Measurements from ENCODE around the gene CIDEB. TPM values are rescaled to one million over a fixed set of nuclear protein-coding genes. Genes with fewer than 3 reads are reported as not detected.

The CIDEB gene
- total and polyA plus RNA-seq, 2 of the 13 experiments (the other 11 are each of a cell fraction or from before 2014, with no cell fraction given) = 35.8 to 110 TPM

GRCh38 chr14:24332268-24332993 lies 24.7 kb upstream of the CIDEB start (continued):
- TF ChIP-seq, protein P1, sequence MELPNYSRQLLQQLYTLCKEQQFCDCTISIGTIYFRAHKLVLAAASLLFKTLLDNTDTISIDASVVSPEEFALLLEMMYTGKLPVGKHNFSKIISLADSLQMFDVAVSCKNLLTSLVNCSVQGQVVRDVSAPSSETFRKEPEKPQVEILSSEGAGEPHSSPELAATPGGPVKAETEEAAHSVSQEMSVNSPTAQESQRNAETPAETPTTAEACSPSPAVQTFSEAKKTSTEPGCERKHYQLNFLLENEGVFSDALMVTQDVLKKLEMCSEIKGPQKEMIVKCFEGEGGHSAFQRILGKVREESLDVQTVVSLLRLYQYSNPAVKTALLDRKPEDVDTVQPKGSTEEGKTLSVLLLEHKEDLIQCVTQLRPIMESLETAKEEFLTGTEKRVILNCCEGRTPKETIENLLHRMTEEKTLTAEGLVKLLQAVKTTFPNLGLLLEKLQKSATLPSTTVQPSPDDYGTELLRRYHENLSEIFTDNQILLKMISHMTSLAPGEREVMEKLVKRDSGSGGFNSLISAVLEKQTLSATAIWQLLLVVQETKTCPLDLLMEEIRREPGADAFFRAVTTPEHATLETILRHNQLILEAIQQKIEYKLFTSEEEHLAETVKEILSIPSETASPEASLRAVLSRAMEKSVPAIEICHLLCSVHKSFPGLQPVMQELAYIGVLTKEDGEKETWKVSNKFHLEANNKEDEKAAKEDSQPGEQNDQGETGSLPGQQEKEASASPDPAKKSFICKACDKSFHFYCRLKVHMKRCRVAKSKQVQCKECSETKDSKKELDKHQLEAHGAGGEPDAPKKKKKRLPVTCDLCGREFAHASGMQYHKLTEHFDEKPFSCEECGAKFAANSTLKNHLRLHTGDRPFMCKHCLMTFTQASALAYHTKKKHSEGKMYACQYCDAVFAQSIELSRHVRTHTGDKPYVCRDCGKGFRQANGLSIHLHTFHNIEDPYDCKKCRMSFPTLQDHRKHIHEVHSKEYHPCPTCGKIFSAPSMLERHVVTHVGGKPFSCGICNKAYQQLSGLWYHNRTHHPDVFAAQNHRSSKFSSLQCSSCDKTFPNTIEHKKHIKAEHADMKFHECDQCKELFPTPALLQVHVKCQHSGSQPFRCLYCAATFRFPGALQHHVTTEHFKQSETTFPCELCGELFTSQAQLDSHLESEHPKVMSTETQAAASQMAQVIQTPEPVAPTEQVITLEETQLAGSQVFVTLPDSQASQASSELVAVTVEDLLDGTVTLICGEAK (IDR thresholded peaks at IDR 0.05) = no peak
- TF ChIP-seq, protein P1 (CRISPR knock-in tag; IDR thresholded peaks at IDR 0.05) = peak; percentile 95
- TF ChIP-seq, protein P2, sequence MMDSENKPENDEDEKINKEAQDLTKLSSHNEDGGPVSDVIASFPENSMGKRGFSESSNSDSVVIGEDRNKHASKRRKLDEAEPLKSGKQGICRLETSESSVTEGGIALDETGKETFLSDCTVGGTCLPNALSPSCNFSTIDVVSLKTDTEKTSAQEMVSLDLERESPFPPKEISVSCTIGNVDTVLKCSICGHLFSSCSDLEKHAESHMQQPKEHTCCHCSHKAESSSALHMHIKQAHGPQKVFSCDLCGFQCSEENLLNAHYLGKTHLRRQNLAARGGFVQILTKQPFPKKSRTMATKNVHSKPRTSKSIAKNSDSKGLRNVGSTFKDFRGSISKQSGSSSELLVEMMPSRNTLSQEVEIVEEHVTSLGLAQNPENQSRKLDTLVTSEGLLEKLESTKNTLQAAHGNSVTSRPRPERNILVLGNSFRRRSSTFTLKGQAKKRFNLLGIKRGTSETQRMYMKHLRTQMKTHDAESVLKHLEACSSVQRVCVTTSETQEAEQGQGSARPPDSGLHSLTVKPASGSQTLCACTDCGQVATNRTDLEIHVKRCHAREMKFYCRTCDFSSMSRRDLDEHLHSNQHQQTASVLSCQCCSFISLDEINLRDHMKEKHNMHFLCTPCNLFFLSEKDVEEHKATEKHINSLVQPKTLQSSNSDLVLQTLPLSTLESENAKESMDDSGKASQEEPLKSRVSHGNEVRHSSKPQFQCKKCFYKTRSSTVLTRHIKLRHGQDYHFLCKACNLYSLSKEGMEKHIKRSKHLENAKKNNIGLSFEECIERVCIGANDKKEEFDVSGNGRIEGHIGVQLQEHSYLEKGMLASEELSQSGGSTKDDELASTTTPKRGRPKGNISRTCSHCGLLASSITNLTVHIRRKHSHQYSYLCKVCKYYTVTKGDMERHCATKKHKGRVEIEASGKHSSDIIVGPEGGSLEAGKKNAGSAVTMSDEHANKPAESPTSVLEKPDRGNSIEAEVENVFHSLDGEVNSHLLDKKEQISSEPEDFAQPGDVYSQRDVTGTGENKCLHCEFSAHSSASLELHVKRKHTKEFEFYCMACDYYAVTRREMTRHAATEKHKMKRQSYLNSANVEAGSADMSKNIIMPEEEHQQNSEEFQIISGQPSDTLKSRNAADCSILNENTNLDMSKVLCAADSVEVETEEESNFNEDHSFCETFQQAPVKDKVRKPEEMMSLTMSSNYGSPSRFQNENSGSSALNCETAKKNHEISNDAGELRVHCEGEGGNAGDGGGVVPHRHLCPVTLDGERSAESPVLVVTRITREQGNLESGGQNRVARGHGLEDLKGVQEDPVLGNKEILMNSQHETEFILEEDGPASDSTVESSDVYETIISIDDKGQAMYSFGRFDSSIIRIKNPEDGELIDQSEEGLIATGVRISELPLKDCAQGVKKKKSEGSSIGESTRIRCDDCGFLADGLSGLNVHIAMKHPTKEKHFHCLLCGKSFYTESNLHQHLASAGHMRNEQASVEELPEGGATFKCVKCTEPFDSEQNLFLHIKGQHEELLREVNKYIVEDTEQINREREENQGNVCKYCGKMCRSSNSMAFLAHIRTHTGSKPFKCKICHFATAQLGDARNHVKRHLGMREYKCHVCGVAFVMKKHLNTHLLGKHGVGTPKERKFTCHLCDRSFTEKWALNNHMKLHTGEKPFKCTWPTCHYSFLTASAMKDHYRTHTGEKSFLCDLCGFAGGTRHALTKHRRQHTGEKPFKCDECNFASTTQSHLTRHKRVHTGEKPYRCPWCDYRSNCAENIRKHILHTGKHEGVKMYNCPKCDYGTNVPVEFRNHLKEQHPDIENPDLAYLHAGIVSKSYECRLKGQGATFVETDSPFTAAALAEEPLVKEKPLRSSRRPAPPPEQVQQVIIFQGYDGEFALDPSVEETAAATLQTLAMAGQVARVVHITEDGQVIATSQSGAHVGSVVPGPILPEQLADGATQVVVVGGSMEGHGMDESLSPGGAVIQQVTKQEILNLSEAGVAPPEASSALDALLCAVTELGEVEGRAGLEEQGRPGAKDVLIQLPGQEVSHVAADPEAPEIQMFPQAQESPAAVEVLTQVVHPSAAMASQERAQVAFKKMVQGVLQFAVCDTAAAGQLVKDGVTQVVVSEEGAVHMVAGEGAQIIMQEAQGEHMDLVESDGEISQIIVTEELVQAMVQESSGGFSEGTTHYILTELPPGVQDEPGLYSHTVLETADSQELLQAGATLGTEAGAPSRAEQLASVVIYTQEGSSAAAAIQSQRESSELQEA (CRISPR knock-in tag; IDR thresholded peaks at IDR 0.05; ENCODE audit: not compliant biosample characterization) = peak; percentile 71
- no peak; the same call in 1 of the 2 replicates for TF ChIP-seq ZNF724P (CRISPR knock-in tag; IDR thresholded peaks at IDR 0.05; ENCODE audit: borderline replicate concordance)
- no peak; the same call in 1 of the 2 replicates for TF ChIP-seq ZNF83 (CRISPR knock-in tag; IDR thresholded peaks at IDR 0.05; ENCODE audit: borderline replicate concordance)
- no peak for TF ChIP-seq ADNP (CRISPR knock-in tag; IDR thresholded peaks at IDR 0.05)
- TF ChIP-seq ZNF3 (CRISPR knock-in tag; IDR thresholded peaks at IDR 0.05) = peak; percentile 84
- 0 out of 2 replicates have a peak, but pooled peaks have one; percentile 66 for TF ChIP-seq ZFP82 (CRISPR knock-in tag; IDR thresholded peaks at IDR 0.05; ENCODE audit: borderline replicate concordance)
- TF ChIP-seq, protein P3, sequence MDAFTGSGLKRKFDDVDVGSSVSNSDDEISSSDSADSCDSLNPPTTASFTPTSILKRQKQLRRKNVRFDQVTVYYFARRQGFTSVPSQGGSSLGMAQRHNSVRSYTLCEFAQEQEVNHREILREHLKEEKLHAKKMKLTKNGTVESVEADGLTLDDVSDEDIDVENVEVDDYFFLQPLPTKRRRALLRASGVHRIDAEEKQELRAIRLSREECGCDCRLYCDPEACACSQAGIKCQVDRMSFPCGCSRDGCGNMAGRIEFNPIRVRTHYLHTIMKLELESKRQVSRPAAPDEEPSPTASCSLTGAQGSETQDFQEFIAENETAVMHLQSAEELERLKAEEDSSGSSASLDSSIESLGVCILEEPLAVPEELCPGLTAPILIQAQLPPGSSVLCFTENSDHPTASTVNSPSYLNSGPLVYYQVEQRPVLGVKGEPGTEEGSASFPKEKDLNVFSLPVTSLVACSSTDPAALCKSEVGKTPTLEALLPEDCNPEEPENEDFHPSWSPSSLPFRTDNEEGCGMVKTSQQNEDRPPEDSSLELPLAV (CRISPR knock-in tag; conservative IDR thresholded peaks at IDR 0.05; ENCODE audit: low read depth) = peak; percentile 97

Measured in HepG2 (cell line).